Stimulated activated CD4-positive, alpha-beta T cell treated with anti-CD3 and anti-CD28 coated beads, TNF-alpha, amount 100 ng/mL, for 4 hours (primary cell): ENCODE measurements around the gene MYLK3.
"Not testable (repeated sequence)": the region's sequence is repeated elsewhere in the genome, so short reads cannot be mapped to it uniquely, and the experiment has no call there.

Experiments used
- DNase-seq, 3 experiments: peaks; one replicate each; pipeline ENCODE4 v3.0.0-alpha.2; 2020; ENCODE audit warnings: low read depth in 3 of 3

The MYLK3 gene

DNA sequence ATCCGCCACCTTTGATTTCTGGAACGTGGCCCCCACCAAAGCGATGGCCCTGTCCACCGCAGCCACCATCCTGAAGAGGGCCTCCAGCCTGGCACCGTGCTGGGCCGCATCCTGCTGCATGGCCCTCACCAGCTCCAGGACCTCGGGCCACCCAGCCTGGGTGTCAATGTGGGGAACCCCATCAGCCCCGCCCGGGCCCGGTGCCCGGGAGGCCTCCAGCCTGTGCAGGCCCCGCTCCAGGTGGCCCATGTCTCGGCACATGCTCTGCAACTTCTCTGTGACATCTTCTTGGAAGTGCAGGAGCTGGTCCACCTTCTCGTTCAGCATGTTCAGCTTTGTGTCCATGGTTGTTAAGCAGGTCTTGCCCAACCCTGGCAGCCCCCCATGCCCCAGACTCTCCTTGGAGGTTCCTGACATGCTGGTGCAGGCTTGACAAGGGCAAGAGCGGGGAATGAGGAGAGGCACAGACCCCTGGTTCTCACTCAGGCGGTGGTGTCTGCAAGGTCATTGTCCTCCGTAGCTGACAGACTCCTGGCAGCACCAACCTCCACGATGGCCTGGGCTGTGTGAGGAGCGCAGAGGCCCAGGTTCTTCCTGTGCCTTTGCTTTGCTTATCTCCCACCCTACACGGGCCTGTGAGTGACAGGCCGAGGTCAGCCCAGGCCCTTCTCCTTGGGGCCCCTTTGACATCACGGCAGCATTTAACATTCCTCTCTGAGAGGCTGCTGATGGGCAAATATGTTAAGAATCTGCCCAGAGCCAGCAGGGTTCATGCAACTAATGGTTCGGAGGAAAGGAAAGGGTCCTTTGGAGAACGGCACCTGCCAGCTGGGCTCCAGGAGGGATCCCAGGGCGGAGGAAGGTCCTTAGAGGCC, at the start of gene MYLK3:
Gene MYLK3 (minus strand): TSS at position 568 of the 875 bp plus-strand sequence. CDS start 151 bp downstream, at position 417.
- DNase-seq, result no peak

DNA sequence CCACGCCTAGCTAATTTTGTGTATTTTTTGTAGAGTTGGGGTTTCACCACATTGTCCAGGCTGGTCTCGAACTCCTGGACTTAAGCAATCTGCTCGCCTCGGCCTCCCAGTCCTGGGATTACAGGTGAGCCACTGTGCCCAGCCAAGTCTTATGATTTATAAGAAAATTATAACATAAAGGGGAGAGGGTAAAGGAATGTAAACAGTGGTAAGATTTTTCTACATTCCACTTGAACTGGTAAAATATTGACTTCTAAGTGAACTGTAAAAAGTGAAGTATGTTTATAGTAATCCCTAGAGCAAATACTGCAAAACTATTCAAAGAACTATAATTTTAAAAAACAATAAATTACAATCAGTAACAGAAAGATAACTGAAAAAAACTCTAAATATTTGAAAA, 49.4 kb upstream of the MYLK3 start:
- DNase-seq, result no peak

DNA sequence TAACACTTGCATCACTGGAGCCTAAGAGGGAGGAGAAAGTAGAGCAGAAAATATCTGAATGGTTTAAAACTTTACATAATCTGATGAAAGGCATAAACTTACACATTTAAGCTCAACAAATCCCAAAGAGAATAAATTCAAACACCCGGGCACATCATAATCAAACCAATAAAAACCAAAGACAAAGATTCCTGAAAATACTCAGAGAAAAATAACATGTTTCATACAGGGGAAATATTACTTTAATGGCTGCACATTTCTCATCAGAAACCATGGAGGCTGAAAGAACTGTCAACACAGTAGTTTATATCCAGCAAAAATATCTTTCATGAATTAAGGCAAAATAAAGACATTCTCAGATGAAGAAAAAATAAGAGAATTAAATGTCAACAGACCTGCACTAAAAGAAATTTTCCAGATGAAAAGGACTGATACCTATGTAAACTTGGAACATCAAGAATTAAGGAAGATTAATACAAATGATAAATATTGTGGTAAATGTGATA, 48.7 kb upstream of the MYLK3 start:
- DNase-seq, result no peak

DNA sequence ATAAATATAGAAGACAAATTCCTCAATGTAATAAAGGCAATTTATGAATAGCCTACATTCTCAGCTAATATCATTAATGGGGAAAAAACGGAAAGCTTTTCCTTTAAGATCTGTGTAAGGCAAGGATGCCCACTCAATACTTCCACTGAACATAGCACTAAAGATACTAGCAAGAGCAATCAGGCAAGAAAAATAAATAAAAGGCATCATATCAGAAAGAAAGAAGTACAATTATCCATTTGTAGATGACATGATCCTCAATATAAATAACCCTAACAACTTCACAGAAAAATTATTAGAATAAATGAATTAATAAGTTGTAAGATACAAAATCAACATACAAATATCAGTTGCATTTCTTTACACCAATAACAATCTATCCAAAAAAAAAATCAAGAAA, 45.7 kb upstream of the MYLK3 start:
- no peak for DNase-seq

DNA sequence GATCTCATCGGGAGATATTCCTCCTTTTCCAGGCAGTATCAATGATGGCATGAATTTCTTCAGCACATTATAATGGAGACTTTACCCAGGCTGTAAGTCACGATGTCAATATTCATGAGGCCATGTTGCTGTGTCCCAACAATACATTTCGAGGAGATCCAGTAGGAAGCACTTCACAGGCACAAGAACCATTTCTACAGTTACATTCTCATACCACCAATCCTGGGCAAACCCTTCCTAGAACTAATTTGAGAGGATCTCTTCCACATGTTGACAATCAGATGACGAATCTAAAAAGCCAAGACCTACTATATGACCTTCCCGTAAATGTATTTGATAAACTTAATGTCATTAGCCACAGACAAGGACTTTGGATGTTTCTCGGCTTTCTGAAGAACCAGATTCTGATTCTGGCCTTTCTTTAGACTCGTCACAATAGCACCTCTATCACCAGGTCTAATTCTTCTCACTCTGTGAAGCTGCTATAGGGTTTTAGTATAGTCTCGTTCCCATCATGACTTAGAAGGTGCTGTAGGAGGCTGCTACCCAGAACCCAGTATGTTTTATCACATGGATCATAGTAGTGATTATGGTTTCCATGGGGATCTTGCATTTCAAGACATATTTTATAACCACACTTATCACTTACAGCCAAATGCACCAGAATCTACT, 42.6 kb upstream of the MYLK3 start:
- DNase-seq, result no peak

DNA sequence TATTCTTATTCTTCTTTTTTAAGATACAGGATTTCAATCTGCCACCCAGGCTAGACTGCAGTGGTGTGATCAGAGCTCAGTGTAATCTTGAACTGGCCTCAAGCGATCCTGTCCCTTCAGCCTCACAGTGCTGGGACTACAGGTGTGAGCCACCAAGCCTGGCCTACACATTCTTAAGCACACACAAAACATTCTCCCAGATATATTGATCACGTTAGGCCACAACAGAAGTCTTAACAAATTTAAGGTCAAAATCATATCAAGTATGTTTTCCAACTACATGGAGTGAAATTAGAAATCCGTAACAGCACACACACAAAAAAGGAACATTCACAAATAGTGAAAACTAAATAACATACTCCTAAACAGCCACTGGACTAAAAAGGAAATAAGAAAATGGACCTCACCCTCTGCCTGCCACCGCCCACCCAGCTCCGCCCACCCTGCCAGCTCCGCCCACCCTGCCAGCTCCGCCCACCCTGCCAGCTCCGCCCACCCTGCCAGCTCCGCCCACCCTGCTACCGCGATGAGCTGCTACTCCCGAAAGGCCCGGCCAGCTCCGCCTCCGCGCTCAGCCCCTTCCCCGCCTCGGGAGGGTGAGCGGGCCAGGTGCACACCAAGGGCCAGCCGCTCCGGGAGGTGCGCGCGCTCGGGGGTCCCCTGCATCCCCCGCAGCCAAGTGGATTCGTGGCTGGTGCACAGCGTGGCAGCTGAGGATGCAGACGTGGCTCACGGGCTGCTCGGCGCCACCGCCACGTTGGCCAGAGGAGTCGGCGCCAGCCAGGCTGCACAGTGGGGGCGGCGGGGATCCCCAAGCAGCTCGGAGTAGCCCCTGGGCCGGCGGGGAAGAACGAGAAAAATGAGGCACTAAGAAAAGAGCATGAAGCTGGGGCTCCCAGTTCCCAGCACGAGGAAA, 41.6 kb upstream of the MYLK3 start:
- peak; percentile 59 to 69 (median 65) for DNase-seq

DNA sequence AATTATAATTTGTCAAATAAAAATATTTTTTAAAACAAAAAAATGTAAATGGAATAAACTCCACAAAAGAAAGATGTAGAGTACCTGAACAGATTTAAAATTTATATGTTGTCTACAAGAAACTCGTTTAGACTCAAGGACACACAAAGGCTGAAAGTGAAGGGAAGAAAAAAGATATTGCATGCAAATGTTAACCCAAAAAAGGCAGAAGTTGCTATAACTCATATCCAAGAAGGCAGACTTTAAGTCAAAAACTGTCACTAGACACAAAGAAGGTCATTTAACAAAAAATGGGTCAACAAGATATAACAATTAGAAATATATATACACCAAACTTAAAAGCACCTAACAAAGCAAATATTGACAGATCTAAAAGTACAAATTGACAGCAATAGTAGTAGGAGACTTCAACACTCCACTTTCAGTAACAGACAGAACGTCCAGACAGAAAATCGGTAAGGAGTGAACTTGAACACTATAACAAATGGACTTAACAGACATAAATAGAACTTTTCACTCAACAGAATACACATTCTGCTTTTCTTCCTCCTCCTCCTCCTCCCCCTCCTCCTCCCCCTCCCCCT, 40.8 kb upstream of the MYLK3 start:
- DNase-seq, result no peak

DNA sequence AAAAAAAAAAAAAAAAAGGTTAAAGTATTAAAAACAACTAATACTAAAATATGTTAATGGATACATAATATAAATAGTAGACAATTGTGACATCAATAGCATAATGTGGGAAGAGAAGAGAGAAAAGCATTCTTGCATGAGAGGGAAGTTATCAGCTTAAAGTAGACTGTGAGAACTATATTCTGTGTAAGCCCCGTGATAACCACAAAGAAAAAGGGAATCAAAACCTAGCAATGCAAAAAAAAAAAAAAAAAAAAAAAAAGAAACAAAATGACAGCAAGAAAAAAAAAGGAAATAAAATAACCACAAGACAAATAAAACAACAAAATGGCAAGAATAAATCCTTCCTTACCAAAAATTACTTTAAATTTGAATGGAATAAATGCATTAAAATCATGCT, 39.8 kb upstream of the MYLK3 start:
- DNase-seq, result no peak

DNA sequence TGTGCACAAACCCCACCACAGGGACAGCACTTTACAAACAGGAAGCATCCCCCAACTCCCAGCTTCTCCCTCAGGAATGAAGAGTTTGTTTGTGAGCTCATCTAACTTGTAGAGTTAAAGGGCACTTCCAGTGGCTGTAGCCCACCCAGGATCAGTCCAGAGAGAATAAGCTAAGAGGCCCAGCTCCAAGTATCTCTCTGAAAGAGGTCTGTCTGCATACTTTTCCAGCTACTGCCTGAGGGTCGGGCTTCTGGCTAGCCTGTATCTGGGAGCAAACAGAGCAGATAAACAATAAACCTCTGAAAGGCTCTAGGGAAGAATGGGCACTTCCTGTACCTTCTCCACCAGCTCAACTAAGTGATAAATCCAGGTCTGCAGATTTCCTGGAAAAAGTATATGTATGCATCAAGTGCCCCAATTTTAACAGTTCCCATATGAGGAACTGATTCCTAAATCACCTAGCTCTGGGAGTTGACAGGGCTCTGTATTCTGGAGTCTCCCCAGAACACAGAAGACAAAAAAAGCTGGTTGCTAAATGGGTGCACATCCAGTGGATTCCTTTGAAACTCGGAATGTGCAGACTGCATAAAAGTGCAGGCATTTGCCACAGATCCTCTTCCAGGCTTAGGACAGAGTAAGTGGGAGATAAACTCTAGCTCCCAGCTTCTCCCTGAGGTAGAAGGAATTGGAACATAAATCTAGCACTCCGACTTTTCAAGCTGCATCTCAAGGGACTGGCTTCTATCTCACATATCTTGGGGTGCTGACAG, 37.1 kb upstream of the MYLK3 start:
- DNase-seq, result no peak

DNA sequence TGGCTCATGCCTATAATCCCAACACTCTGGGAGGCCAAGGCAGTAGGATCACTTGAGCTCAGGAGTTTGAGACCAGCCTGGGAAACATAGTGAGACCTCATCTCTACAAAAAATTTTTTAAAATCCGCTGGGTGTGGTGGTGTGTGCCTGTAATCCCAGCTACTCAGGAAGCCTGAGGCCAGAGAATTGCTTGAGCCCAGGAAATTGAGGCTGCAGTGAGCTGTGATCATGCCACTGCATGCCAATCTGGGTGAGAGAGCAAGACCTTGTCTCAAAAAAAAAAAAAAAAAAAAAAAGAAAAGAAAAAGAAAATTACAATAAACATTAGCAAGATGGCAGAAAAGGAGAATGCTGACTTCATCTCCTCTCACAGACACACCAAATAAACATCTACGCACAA, 36.4 kb upstream of the MYLK3 start:
- not testable (repeated sequence) for DNase-seq

DNA sequence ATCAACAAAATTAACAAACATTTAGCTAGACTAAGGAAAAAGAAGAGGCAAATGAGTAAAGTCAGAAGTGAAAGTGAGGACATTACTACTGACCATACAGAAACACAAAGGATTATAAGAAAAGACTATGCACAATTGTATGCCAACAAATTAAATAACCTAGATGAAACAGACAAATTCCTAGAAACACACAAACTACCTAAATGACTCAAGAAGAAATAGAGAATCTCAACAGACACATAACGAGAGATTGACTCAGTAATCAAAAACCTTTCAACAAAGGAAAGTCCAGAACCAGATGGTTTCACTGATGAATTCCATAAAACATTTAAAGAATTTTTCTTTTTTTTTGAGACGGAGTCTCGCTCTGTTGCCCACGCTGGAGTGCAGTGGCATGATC, 35.7 kb upstream of the MYLK3 start:
- no peak for DNase-seq

DNA sequence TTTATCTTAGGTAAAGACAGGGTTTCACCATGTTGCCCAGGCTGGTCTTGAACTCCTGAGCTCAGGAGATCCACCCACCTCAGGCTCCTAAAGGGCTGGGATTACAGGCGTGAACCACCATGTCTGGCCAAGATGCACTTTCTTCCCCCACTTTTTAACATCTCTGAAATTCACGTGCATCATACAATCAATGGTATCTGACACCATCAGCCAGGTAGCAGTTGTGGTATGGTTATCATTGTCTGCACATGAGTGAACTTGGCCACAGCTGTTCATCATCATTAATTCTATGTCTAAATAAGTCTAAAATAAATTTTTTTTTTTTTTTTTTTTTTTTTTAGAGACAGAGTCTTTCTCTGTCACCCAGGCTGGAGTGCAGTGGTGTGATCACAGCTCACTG, 34.2 kb upstream of the MYLK3 start:
- no peak for DNase-seq

DNA sequence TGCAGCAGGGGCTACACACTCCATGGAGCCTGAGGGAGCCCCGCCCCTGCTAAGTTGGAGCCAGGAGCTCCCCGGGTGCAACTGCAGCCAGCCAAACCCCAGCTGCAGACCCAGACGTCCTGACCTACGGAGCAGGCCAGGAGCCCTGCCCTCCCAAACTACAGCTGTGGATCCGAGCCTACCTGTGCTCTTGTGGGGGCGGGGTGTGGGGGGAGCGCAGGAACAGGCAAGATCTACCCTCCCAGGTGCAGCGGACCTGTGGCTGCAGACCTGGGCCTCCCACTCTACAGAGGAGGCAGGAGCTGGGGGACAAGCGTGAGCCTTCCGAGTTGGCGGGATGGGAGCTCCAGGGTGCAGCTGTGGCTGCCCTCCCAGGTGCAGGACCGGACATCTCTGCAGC, 29.7 kb upstream of the MYLK3 start:
- DNase-seq, result no peak

DNA sequence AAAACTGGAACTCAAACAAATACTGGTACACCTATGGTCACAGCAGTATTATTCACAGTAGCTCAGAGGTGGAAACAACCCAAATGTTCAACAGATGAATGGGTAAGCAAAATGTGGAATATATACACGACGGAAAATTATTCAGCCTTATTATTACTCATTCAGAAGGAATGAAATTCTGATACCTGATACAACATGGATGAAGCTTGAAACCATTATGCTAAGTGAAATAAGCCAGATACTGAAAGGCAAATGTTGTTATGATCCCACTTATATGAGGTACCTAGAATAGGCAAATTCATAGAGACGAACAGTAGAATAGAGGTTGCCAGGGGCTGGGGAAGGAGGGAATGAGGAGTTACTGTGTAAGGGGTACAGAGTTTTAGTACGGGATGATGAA, 27.1 kb upstream of the MYLK3 start:
- no peak for DNase-seq

DNA sequence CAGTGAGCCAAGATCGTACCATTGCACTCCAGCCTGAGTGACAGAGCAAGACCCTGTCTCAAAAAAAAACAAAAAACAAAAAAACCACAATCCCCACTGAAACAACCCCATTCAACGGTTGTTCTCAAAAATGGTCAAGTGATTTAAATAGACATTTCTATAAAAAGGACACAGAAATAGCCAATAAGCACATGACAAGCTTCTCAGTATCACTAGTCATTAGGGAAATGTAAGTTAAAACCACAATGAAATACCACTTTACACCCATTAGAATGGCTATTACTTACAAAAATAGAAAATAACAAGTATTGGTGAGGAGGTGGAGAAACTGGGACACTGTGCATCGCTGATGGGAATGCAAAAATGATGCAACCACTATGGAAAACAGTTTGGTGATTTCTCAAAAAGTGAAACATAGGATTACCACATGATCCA, 26.6 kb upstream of the MYLK3 start:
- DNase-seq, result no peak

DNA sequence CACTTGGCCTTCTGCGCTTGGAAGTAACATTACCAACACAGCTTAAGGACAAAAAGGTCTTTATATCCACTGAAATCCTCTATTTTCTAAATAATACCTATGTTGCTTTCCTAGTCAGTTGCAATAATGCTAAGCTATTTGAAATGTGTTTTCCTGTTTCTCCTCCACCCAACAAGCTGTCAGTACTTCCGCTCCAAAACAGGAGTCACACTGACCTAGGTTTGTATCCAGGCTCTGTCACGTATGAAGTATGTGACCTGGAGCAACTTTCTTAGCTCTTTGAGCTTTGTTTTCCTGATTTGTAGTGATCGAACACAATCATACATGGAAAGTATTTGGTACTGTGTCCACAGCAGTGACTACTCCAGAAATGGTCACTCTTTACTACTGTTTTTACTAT, 24.3 kb upstream of the MYLK3 start:
- DNase-seq, result no peak

DNA sequence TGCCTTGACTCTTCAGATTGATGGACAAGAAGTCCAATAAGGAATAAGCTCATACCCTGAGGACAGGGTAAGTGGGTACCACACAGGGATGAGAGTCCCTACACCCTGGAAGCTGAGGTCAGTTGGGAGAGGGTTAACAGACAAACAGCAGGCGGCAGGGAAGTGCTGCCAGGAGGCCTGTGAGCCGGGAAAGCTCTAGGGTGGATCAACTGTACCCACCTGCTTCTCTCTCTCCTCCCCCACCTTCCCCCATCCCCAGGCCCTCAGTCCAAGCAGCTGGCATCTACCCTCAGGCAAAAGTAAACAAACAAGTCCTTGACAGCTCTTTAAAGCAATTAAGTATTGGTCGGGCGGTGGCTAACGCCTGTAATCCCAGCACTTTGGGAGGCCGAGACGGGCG, 20.7 kb upstream of the MYLK3 start:
- DNase-seq, result no peak

DNA sequence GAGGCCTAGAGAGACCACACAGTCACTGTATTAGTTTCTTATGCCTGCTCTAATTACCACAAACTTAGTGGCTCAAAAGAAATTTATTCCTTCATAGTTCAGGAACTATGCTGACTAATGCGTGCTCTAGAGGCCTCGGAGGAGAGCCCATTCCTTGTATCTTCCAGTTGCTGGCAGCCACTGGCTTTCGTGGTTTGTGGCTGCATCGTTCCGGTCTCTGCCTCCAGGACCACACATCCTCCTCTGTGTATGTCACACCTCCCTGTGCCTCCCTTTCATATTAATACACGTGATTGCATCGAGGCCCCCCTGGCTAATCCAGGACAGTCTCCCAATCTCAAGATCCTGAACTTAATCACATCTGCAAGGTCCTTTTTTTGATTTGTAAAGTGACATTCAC, 16.9 kb upstream of the MYLK3 start:
- no peak for DNase-seq

DNA sequence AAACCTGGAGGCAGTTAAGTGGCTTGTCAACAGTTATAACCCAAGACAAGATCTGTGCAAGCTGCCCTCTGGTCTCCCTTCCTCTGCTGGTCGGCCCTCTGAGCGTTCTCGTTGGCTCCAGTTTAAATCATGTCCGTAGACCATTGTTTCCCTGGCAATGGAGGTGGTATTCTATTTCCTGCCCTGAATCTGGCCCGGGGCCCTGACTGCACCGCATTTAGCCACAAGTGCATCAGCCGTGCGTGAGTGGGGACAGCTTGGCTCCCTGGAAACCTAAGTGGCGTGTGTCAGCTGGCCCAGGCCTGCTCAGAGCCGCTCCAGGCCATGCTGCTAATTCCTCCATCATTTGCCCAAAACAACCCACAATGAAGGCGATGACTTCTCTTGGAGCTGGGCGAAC, 15.0 kb upstream of the MYLK3 start:
- no peak for DNase-seq

DNA sequence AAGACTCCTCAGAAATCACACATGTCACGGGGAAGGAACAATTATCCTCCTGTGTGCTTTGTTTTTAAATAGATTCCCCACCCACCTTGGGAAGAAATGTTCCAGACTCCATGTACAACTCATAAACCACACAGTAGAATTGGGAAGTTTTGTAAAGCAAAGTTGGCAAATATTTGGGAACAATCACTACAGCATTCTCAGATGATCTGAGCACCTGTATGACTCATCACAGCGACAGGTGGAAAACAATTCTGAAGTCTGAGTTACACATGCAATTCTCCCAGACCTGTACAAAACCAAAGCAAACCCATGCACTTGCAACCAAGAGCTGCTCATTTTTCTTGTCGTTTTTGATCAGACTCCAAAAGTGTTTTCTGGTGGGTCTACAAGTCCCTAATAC, 14.4 kb upstream of the MYLK3 start:
- DNase-seq, result no peak

DNA sequence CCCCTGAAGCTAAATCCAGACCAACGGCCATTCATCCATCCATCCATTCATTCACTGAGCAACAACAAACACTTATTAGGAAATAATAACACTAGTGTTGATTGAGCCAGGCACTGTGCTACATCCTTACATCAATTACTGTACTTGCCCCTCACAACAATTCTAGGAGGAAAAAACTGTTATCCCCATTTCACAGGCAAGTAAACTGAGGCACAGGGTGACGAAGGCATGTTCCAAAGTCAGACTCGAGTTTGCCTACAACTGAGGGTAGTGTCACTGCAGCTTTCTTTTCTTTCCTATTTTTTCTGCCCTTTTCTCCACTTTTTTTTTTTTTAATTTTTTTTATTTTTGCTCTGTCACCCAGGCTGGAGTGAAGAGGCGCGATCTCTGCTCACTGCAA, 11.2 kb upstream of the MYLK3 start:
- DNase-seq, result no peak
